ENCODE results near the gene H19.

Gene H19

GRCh38 chr11:1988174-1988573 is 9.5 kb downstream of the H19 start:
- Histone ChIP-seq H3K4me1 (ENCODE audit: insufficient read depth, poor library complexity, severe bottlenecking) (no peaks in the 10 kb centered on the region), H3K9me3 (ENCODE audit: severe bottlenecking) (no peaks in the 10 kb centered on the region), H3K27ac (ENCODE audit: poor library complexity, severe bottlenecking) (no peak overlapping the region), H3K36me3 (ENCODE audit: low read depth) (no peaks in the 10 kb centered on the region), H3K4me3 (ENCODE audit: severe bottlenecking) (no peak overlapping the region), H3K27me3 (ENCODE audit: insufficient read depth, poor library complexity, severe bottlenecking) (no peaks in the 10 kb centered on the region)
- no peak for ATAC-seq (ENCODE audit: low read depth)
- no peak for DNase-seq (ENCODE audit: low spot score)
- TF ChIP-seq, protein P1, sequence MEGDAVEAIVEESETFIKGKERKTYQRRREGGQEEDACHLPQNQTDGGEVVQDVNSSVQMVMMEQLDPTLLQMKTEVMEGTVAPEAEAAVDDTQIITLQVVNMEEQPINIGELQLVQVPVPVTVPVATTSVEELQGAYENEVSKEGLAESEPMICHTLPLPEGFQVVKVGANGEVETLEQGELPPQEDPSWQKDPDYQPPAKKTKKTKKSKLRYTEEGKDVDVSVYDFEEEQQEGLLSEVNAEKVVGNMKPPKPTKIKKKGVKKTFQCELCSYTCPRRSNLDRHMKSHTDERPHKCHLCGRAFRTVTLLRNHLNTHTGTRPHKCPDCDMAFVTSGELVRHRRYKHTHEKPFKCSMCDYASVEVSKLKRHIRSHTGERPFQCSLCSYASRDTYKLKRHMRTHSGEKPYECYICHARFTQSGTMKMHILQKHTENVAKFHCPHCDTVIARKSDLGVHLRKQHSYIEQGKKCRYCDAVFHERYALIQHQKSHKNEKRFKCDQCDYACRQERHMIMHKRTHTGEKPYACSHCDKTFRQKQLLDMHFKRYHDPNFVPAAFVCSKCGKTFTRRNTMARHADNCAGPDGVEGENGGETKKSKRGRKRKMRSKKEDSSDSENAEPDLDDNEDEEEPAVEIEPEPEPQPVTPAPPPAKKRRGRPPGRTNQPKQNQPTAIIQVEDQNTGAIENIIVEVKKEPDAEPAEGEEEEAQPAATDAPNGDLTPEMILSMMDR (IDR thresholded peaks at IDR 0.05; ENCODE audit: poor library complexity, severe bottlenecking): no peak

DNA sequence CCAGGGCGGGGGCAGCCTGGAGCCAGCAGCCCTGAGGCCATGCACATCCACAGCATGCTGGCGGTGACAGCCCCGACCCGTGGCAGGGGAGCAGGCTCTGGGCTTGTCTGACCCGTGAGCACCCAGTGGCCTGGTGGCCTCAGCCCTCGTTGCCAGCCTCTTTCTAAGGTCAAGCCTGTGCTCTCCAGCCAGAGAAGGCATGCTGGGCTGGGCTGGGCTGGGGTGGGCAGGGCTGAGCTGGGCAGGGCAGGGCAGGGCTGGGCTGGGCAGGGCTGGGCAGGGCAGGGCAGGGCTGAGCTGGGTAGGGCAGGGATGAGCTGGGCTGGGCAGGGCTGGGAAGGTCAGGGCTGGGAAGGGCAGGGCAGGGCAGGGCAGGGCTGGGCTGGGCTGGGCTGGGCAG is 10.6 kb downstream of the H19 start:
- Histone ChIP-seq H3K9me3 (ENCODE audit: severe bottlenecking) (no peaks in the 10 kb centered on the region), H3K4me1 (ENCODE audit: insufficient read depth, poor library complexity, severe bottlenecking) (no peaks in the 10 kb centered on the region), H3K36me3 (ENCODE audit: low read depth) (no peaks in the 10 kb centered on the region), H3K27me3 (ENCODE audit: insufficient read depth, poor library complexity, severe bottlenecking) (no peaks in the 10 kb centered on the region), H3K4me3 (ENCODE audit: severe bottlenecking) (no peak overlapping the region), H3K27ac (ENCODE audit: poor library complexity, severe bottlenecking) (no peak overlapping the region)
- TF ChIP-seq, protein P1 (IDR thresholded peaks at IDR 0.05; ENCODE audit: poor library complexity, severe bottlenecking): no peak
- ATAC-seq (ENCODE audit: low read depth) (peak; percentile 37; the same call in 2 of the 3 replicates), DNase-seq (ENCODE audit: low spot score) (no peak)

- Histone ChIP-seq H3K4me1 (ENCODE audit: insufficient read depth, poor library complexity, severe bottlenecking) (no peaks in the 10 kb centered on the region), H3K4me3 (ENCODE audit: severe bottlenecking) (no peak overlapping the region), H3K36me3 (ENCODE audit: low read depth) (no peaks in the 10 kb centered on the region), H3K27ac (ENCODE audit: poor library complexity, severe bottlenecking) (no peak overlapping the region), H3K9me3 (ENCODE audit: severe bottlenecking) (no peaks in the 10 kb centered on the region), H3K27me3 (ENCODE audit: insufficient read depth, poor library complexity, severe bottlenecking) (no peaks in the 10 kb centered on the region)
- no peak for ATAC-seq (ENCODE audit: low read depth)
- TF ChIP-seq, protein P1 (IDR thresholded peaks at IDR 0.05; ENCODE audit: poor library complexity, severe bottlenecking): no peak
- peak; percentile 2 for DNase-seq (ENCODE audit: low spot score)
Measured at GRCh38 chr11:1983601-1983961, 14.1 kb downstream of the H19 start.

- Histone ChIP-seq H3K4me1 (ENCODE audit: insufficient read depth, poor library complexity, severe bottlenecking) (no peaks in the 10 kb centered on the region), H3K36me3 (ENCODE audit: low read depth) (no peaks in the 10 kb centered on the region), H3K9me3 (ENCODE audit: severe bottlenecking) (no peaks in the 10 kb centered on the region), H3K4me3 (ENCODE audit: severe bottlenecking) (no peak overlapping the region), H3K27me3 (ENCODE audit: insufficient read depth, poor library complexity, severe bottlenecking) (no peaks in the 10 kb centered on the region), H3K27ac (ENCODE audit: poor library complexity, severe bottlenecking) (no peak overlapping the region)
- ATAC-seq (ENCODE audit: low read depth) (no peak), DNase-seq (ENCODE audit: low spot score) (no peak)
- TF ChIP-seq, protein P1 (IDR thresholded peaks at IDR 0.05; ENCODE audit: poor library complexity, severe bottlenecking): no peak
Measured at GRCh38 chr11:1982873-1983600, 14.6 kb downstream of the H19 start.

DNA sequence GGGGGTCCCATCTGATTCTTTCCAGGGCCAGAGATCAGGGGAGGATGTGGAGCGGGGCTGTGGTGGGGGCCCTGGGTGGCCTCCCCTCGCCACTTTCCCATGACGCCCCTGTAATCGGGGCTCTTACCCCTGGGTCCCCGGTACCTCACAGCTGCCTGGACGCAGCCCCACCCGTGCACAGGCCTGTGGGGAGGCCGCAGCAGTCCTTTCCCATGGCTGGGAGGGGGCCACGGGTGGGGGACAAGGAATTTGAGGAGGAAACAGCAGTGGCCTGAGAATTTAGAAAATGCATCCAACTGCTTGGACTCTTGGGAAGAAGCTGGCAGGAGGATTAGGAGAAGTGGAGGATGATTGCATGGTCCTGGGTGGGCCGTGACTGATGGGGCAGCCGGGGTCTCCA is 18.0 kb downstream of the H19 start:
- Histone ChIP-seq H3K4me3 (ENCODE audit: severe bottlenecking) (no peak overlapping the region), H3K27ac (ENCODE audit: poor library complexity, severe bottlenecking) (no peak overlapping the region), H3K4me1 (ENCODE audit: insufficient read depth, poor library complexity, severe bottlenecking) (no peaks in the 10 kb centered on the region), H3K9me3 (ENCODE audit: severe bottlenecking) (no peaks in the 10 kb centered on the region), H3K27me3 (ENCODE audit: insufficient read depth, poor library complexity, severe bottlenecking) (no peaks in the 10 kb centered on the region), H3K36me3 (ENCODE audit: low read depth) (no peaks in the 10 kb centered on the region)
- ATAC-seq (ENCODE audit: low read depth): no peak
- TF ChIP-seq, protein P1 (IDR thresholded peaks at IDR 0.05; ENCODE audit: poor library complexity, severe bottlenecking): no peak
- DNase-seq (ENCODE audit: low spot score): no peak
